Stimulated activated naive CD8-positive, alpha-beta T cell treated with anti-CD3 and anti-CD28 coated beads, Interleukin-15, Interleukin-2, amounts not matched to agents 100 ng/mL and 50 ng/mL, for 24 hours (primary cell): Measurements from ENCODE around the gene LPIN3.

Experiments used
- H3K27ac Mint-ChIP-seq: one replicate; pipeline ENCODE4 v1.8.0; 2021; ENCODE audit warnings: mild to moderate bottlenecking, mixed read lengths
- H3K27me3 Mint-ChIP-seq: one replicate; pipeline ENCODE4 v1.8.0; 2021; ENCODE audit warnings: mixed read lengths
- H3K36me3 Mint-ChIP-seq: one replicate; pipeline ENCODE4 v1.8.0; 2021; ENCODE audit warnings: low read depth, mixed read lengths
- H3K4me1 Mint-ChIP-seq: one replicate; pipeline ENCODE4 v1.8.0; 2021; ENCODE audit warnings: low read depth, mixed read lengths
- H3K4me3 Mint-ChIP-seq: one replicate; pipeline ENCODE4 v1.8.0; 2021; ENCODE audit warnings: mild to moderate bottlenecking, mixed read lengths
- H3K9me3 Mint-ChIP-seq: one replicate; pipeline ENCODE4 v1.8.0; 2021; ENCODE audit warnings: mixed read lengths

LPIN3 gene

DNA sequence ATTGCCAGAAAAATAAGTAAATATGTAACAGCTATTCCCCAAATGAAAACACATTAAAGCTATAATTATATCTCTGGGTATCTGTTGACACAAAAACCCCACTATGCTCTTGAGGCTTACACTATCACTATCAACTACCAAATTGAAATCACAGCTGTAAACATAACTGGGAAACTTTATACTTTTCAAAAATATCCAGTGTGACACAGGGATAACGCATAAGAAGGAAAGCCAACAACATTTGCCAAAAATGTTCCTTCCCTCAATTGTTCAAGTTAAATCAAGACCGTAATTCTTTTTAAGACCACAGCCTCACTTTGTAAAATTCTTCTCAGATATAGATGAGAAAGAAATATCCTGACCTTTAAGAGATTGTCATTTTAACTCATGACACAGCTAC lies 26.2 kb upstream of the LPIN3 start:
- H3K9me3 Mint-ChIP-seq: no peaks in the 10 kb centered on the region
- H3K4me3 Mint-ChIP-seq: no peak overlapping the region
- no peaks in the 10 kb centered on the region for H3K36me3 Mint-ChIP-seq
- H3K27me3 Mint-ChIP-seq: no peaks in the 10 kb centered on the region
- H3K4me1 Mint-ChIP-seq: peaks cover 37% of the 10 kb centered on the region
- H3K27ac Mint-ChIP-seq: no peak overlapping the region

DNA sequence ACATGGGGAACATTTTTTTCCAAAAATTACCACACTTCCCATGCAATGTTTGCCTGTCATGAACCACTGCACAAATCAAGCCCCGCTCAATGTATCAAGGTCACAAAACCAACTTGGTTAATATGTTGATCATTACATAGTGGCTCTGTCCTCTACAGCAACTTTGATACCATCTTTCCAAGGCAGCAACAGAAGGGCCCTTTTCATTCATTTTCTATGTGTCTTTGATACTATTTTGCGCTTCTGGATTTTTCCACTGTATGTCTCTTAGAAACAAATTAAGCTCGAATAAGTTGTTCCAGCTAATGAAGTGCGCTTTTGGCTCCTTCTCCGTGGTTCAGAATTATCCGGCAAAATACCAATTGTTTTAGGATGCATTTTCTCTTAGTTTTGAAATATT lies 24.6 kb upstream of the LPIN3 start:
- no peaks in the 10 kb centered on the region for H3K36me3 Mint-ChIP-seq
- peak overlapping the region; percentile 92 for H3K4me3 Mint-ChIP-seq
- H3K27me3 Mint-ChIP-seq: no peaks in the 10 kb centered on the region
- H3K4me1 Mint-ChIP-seq: peaks cover 33% of the 10 kb centered on the region
- H3K9me3 Mint-ChIP-seq: no peaks in the 10 kb centered on the region
- peak overlapping the region; percentile 38 for H3K27ac Mint-ChIP-seq

DNA sequence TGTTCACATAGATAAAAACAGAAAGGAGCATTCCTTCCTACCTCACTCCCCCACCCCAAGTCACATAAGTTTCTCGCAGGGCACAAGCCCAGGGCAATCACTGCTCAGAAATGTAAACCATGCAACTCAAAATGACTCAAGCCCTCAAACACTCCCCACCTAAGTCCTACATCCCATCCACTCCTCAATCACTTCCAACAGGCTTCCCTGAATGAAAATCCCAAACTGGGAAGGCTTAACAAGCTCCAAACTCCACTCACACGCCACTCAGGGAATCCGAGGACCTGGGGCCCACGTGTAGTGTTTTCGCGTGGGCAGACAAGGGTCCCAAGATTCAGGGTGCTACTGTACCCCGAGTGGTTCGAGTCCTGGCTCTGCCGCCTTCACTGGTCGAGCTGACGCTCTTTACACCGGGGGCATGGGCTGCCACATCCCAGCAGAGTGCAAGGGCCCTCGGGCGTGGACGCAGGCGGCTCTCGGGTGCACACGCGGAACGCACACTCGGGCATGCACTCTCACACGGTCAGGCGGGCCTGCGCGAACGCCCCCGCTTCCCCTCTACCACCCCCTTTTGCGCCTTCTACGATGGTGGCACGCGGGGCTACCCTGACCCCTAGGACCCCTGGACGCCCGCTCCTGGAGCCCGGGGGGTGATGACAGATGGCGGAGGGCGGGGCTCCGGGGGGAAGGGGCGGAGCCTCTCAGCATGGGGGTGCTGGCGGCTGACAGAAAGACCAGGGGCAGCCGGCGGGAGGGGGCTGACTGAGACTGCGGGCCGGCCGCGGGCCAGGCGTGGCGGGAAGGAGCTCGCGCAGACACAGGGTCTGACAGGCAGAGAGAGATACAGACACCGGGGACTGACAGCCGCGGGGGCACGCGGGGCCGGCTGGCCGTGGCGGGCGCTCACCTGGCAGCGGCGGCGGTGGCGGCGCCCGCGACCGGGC lies 23.7 kb upstream of the LPIN3 start:
- Mint-ChIP-seq H3K9me3 (no peaks in the 10 kb centered on the region), H3K4me1 (peaks cover 33% of the 10 kb centered on the region), H3K36me3 (no peaks in the 10 kb centered on the region), H3K4me3 (peak overlapping the region; percentile 92), H3K27ac (peak overlapping the region; percentile 91), H3K27me3 (no peaks in the 10 kb centered on the region)

DNA sequence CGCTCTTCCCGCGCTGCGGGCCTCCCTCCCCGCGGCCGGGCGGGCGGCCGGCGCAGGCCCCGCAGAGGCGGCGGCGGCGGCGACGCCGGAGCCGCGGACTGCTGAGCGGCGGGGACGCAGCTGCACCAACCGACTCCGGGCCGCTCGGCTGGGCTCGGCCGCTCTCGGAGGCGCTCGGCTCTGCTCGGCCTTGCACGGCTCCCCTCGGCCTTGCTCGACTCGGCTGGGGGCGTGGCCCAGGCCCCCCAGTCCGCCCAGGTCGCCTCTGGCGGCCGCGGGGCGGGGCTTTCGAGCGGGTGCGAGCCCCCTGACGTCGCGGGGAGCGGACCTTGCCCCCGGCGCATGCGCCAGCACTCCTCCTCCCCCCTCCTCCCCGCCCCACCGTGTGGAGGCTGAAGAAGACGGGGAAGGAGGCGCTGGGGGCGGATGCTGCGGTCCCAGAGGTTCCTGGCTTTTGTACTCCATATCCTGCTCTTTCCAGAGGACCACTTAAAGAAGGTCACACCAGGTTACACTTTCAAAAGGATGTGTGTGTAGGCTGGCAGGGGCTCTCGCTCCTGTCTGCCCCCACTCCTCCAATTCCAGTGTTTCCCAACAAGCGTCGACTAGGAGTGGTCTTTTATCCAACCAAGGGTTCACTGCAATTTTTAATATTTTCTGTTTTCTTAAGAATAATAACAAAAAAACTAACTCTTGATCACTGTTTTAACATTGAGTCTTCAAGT lies 22.9 kb upstream of the LPIN3 start, which contains the start of gene ZHX3:
ZHX3 (minus strand) TSS at position 186 of the 725 bp plus-strand sequence. CDS start 112,815 bp downstream, outside the sequence.
- Mint-ChIP-seq H3K27me3 (no peaks in the 10 kb centered on the region), H3K4me1 (peaks cover 33% of the 10 kb centered on the region), H3K27ac (peak within 1 kb of the TSS; percentile 91), H3K4me3 (peak within 1 kb of the TSS; percentile 92), H3K9me3 (no peaks in the 10 kb centered on the region), H3K36me3 (no peaks in the 10 kb centered on the region)

DNA sequence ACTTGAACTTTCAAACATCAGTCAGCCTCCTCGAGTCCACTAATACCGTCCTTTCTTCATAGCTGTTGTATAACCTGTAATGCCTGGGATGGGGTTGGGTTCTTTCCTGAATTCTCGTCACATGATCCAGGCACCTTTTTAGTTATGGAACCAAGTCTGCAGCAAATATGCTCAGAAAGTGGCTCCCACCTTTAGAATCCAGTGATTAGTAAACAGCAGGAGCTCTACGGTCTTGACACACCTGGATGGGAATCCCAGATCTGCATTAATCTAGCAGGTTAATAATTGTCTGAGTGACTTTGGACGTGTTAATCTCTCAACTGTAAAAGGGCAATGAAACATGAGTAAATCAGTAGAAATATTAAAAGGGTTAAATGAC lies 22.4 kb upstream of the LPIN3 start:
- no peaks in the 10 kb centered on the region for H3K9me3 Mint-ChIP-seq
- no peaks in the 10 kb centered on the region for H3K36me3 Mint-ChIP-seq
- no peaks in the 10 kb centered on the region for H3K27me3 Mint-ChIP-seq
- peaks cover 33% of the 10 kb centered on the region for H3K4me1 Mint-ChIP-seq
- H3K27ac Mint-ChIP-seq: peak overlapping the region; percentile 49
- H3K4me3 Mint-ChIP-seq: peak overlapping the region; percentile 67

DNA sequence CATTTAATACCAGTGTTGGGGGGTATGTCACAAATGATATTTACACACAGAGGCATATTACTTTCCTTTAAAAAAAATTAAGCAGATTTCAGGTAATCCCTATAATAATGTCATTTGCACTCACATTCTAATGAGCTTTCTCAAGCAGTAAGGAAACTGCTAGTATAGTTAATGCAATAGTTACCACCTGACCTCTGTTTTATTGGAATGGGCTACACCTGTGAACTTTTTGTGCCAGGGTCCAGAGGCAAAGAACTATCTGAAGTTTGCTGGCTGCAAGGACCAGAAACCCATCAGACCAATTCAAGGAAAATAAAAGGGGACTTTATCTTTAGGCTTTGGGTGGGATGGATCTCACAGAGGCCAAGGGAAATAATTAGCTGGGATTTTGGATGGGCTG lies 20.2 kb upstream of the LPIN3 start:
- H3K9me3 Mint-ChIP-seq: no peaks in the 10 kb centered on the region
- no peak overlapping the region for H3K27ac Mint-ChIP-seq
- H3K4me1 Mint-ChIP-seq: peaks cover 19% of the 10 kb centered on the region

DNA sequence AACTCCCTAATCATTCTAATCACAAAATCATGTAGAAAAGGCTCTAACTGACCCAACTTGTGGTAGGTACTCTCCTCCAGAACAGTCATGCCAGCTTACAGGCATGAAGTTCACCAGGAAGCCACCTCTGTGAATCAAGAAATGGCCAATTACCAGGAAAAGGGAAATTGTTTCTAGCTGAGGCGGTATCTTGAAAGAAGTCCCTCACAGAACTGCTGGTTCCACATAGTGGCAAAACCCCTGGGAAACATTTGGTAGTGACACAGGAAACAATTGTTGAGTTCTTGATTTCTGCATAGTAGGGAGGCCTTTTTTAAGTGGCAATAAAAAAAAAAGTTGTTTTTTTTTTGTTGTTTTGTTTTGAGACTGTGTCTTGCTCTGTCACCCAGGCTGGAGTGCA lies 19.6 kb upstream of the LPIN3 start:
- no peaks in the 10 kb centered on the region for H3K9me3 Mint-ChIP-seq
- H3K4me3 Mint-ChIP-seq: no peak overlapping the region
- H3K27ac Mint-ChIP-seq: no peak overlapping the region
- no peaks in the 10 kb centered on the region for H3K27me3 Mint-ChIP-seq
- H3K36me3 Mint-ChIP-seq: no peaks in the 10 kb centered on the region
- H3K4me1 Mint-ChIP-seq: peaks cover 16% of the 10 kb centered on the region

More for the DNA sequence above, 20.2 kb upstream of the LPIN3 start:
- H3K36me3 Mint-ChIP-seq: no peaks in the 10 kb centered on the region
- H3K27me3 Mint-ChIP-seq: no peaks in the 10 kb centered on the region
- no peak overlapping the region for H3K4me3 Mint-ChIP-seq

DNA sequence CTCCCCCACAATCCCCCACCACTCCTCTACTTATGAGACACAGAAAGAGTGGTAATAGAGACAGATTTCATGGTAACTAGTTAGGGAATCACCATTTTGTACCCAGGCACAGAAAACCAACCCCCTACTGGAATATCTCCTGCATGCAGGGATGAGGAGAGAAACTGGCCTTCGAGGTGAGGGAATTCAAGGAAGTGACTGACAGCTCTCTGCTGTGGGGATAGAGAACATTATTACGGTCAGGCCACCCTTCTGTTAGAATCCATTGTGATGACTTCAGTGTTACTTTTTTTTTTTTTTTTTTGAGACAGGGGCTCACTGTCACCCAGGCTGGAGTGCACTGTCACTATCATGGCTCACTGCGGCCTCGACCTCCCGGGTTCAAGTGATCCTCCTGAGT lies 13.4 kb upstream of the LPIN3 start:
- Mint-ChIP-seq H3K27me3 (no peaks in the 10 kb centered on the region), H3K36me3 (no peaks in the 10 kb centered on the region), H3K4me3 (no peak overlapping the region), H3K9me3 (no peaks in the 10 kb centered on the region), H3K4me1 (peaks cover 17% of the 10 kb centered on the region), H3K27ac (no peak overlapping the region)

DNA sequence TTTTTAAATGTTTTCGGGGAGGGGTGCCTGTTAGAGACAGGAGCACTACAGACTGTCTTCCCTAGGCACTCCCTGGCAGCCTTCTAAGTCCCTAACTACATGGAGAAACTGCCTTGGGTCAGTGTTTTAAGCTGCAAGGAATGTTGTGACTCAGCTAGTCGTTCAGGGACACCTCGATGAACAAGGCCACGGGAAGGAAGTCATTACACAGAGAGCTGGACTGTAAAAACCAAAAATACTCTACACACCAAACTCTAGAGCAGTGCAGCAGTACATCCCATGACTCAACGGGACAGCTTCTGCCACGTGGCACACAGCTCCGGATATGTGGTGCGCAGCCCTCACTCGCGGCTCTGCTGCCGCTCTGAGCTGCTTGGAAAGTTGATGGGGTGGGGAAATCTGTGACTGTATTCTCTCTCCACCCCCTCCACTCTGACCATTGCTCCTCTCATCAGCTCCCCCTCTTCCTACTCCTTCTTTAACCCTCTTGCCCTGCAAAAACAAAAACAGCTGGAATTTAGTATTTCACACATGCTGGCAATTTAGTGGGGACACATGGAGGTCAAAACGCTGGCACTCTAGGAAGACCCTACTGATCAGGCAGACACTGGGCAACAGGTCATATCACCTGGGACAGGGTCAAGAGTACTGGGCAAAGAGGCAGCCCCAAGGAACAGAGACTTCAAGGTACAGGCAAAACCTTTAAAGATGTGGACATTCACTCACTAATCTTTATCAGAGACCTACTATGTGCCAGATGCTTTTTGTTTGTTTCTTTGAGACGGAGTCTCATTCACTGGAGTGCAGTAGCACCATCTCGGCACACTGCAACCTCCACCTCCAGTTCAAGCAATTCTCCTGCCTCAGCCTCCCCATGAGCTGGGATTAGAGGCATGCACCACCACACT lies 10.9 kb upstream of the LPIN3 start:
- no peaks in the 10 kb centered on the region for H3K36me3 Mint-ChIP-seq
- no peaks in the 10 kb centered on the region for H3K9me3 Mint-ChIP-seq
- peak overlapping the region; percentile 21 for H3K27ac Mint-ChIP-seq
- no peak overlapping the region for H3K4me3 Mint-ChIP-seq
- no peaks in the 10 kb centered on the region for H3K27me3 Mint-ChIP-seq
- peaks cover 17% of the 10 kb centered on the region for H3K4me1 Mint-ChIP-seq

DNA sequence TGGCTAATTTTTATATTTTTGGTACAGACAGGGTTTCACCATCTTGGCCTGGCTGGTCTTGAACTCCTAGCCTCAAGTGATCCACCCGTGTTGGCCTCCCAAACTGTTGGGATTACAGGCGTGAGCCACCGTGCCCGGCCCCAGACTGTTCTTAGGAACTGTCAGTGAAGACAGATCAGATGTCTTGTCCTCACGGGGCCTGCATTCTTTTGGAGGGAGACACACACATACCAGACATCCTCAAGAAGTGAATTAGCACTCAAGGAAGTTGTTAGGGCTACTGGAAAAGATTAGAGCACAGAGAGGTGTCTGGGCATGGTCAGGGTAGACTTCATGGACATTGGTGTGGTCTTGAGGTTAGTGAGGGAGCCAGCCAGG lies 10.3 kb upstream of the LPIN3 start:
- H3K27ac Mint-ChIP-seq: peak overlapping the region; percentile 52
- peaks cover under 1% of the 10 kb centered on the region for H3K27me3 Mint-ChIP-seq
- H3K36me3 Mint-ChIP-seq: no peaks in the 10 kb centered on the region
- no peak overlapping the region for H3K4me3 Mint-ChIP-seq
- H3K9me3 Mint-ChIP-seq: no peaks in the 10 kb centered on the region
- peaks cover 17% of the 10 kb centered on the region for H3K4me1 Mint-ChIP-seq

DNA sequence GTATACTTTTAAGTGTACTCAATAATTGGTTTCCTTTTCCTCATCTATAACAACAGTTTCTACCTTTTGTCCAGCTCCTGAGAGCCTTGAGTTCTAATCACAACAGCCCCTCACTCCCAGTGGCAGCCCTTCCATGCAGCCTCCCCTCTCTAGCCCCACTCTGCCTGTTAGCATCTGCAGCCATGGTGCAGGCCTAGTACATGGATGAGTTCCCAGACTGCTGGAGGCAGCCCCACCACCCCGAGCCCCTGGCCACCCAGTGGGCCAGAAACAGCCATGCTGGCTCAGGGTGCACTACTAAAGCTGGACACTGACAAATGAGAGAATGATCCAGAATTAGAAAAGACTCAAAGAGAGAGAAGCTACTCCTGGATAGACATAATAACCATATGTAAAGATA lies 9.7 kb upstream of the LPIN3 start:
- Mint-ChIP-seq H3K27me3 (peaks cover 4% of the 10 kb centered on the region), H3K9me3 (no peaks in the 10 kb centered on the region), H3K36me3 (no peaks in the 10 kb centered on the region), H3K27ac (no peak overlapping the region), H3K4me3 (no peak overlapping the region), H3K4me1 (peaks cover 17% of the 10 kb centered on the region)

DNA sequence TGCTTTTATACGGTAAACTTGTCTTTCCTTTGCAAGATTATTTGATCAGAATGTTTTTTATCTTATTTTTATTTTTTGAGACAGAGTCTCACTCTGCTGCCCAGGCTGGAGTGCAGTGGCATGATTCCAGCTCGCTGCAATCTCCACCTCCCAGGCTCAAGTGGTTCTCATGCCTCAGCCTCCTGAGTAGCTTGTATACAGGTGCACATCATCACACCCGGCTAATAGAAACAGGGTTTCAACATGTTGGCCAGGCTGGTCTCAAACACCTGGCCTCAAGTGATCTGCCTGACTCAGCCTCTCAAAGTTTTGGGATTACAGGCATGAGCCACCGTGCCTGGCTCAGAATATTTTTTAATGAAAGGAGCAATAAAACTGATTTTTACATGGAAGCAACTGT lies 8.9 kb upstream of the LPIN3 start:
- H3K4me1 Mint-ChIP-seq: peaks cover 17% of the 10 kb centered on the region
- no peaks in the 10 kb centered on the region for H3K9me3 Mint-ChIP-seq

DNA sequence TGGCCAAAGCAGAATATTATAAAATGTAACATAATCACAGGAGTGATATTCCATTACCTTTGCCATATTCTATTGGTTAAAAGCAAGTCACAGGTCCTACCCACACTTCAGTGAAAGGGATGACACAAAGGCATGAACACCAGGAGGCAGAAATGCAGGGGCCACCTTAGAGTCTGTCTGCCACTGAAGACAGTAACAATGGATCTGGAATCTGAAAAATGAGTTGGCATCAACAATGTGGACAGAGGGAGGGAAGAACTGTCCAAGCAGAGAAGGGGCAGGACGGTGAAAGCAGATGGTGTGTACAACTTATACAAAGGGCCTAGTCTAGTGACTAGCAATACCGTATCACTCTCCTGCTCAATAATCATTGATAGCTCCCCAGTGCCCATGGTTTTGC lies 6.6 kb upstream of the LPIN3 start:
- Mint-ChIP-seq H3K9me3 (no peaks in the 10 kb centered on the region), H3K27ac (no peak overlapping the region)

More for the DNA sequence above, 8.9 kb upstream of the LPIN3 start:
- peaks cover 4% of the 10 kb centered on the region for H3K27me3 Mint-ChIP-seq
- no peak overlapping the region for H3K27ac Mint-ChIP-seq
- H3K36me3 Mint-ChIP-seq: no peaks in the 10 kb centered on the region
- H3K4me3 Mint-ChIP-seq: no peak overlapping the region

More for the DNA sequence above, 6.6 kb upstream of the LPIN3 start:
- Mint-ChIP-seq H3K27me3 (peaks cover 7% of the 10 kb centered on the region), H3K4me3 (no peak overlapping the region), H3K4me1 (peaks cover 14% of the 10 kb centered on the region), H3K36me3 (no peaks in the 10 kb centered on the region)
